ENCODE measurements around the gene MRC2. TPM values are rescaled to one million over a fixed set of nuclear protein-coding genes. Genes with fewer than 3 reads are reported as not detected.

Gene MRC2
- total RNA-seq, 1 experiment from 2014 or later = 10.7 TPM

- no peak overlapping the region for H3K4me3 ChIP-seq (replicated peaks in 1 of 2; ENCODE audit: low read depth in 1 of 2, low read length in 2 of 2)
- H3K36me3 ChIP-seq (ENCODE audit: control insufficient read depth in 1 of 2, insufficient read depth in 2 of 2, low read length in 2 of 2) = peaks cover 0 to 20% of the 10 kb centered on the region in 2 experiments; a peak in 2 of 4 replicates
- no peaks in the 10 kb centered on the region for H3K4me1 ChIP-seq (ENCODE audit: control insufficient read depth in 1 of 2, insufficient read depth in 2 of 2, low read length in 2 of 2)
- ChIA-PET POLR2A (no interaction called here), CTCF (no interaction called here), RAD21 (ENCODE audit: low non-redundant PET in 1 of 2, low total read pairs in 2 of 2, uncharacterized antibody in 2 of 2, unreplicated experiment in 2 of 2) (no interaction called here)
- no peaks in the 10 kb centered on the region for H4K20me1 ChIP-seq (ENCODE audit: insufficient read depth)
- H3K27ac ChIP-seq (ENCODE audit: low read depth, low read length) = no peak overlapping the region
- BruUV-seq (replicated peaks) = no TSS peak
- ATAC-seq = no peak
- H3K4me2 ChIP-seq (ENCODE audit: low read length) = no peak overlapping the region
- H2AFZ ChIP-seq (ENCODE audit: low read depth, low read length, poor library complexity, severe bottlenecking) = no peak overlapping the region
- DNase-seq (ENCODE audit: low read depth, low spot score) = no peak
- H3K9ac ChIP-seq (ENCODE audit: low read length) = no peak overlapping the region
- TF ChIP-seq CTCF (IDR thresholded peaks at IDR 0.05 in 2 of 3, conservative IDR thresholded peaks at IDR 0.05 in 1 of 3; ENCODE audit: borderline replicate concordance in 1 of 3, insufficient read depth in 1 of 3, low read depth in 2 of 3, low read length in 2 of 3) (no peak), EGR1 (IDR thresholded peaks at IDR 0.05; ENCODE audit: low read depth) (no peak), SP1 (IDR thresholded peaks at IDR 0.05; ENCODE audit: low read depth) (no peak), ZNF274 (IDR thresholded peaks at IDR 0.05; ENCODE audit: low read depth, low read length) (no peak), EZH2 (IDR thresholded peaks at IDR 0.05) (no peak), REST (IDR thresholded peaks at IDR 0.05; ENCODE audit: low read depth) (no peak), POLR2AphosphoS5 (IDR thresholded peaks at IDR 0.05; ENCODE audit: low read depth, low read length) (no peak), MAX (IDR thresholded peaks at IDR 0.05) (no peak), JUND (IDR thresholded peaks at IDR 0.05) (no peak), YY1 (IDR thresholded peaks at IDR 0.05; ENCODE audit: extremely low read depth, insufficient replicate concordance, low read depth, low read length) (no peak), ATF3 (IDR thresholded peaks at IDR 0.05) (no peak), TCF7L2 (IDR thresholded peaks at IDR 0.05; ENCODE audit: borderline replicate concordance, extremely low read depth, insufficient read depth, insufficient read length) (no peak), EZH2phosphoT487 (IDR thresholded peaks at IDR 0.05; ENCODE audit: borderline replicate concordance) (no peak), SRF (IDR thresholded peaks at IDR 0.05; ENCODE audit: low read depth) (no peak), FOSL1 (IDR thresholded peaks at IDR 0.05; ENCODE audit: low read depth) (no peak), CEBPB (IDR thresholded peaks at IDR 0.05; ENCODE audit: low read depth) (no peak), ELF1 (IDR thresholded peaks at IDR 0.05; ENCODE audit: borderline replicate concordance, low read depth) (no peak), SIN3A (IDR thresholded peaks at IDR 0.05; ENCODE audit: low read depth) (no peak)
- intact Hi-C loops (cut with micrococcal nuclease) = no loop called here
- no peaks in the 10 kb centered on the region for H3K79me2 ChIP-seq (ENCODE audit: insufficient read depth, low read length)
- no peaks in the 10 kb centered on the region for H3K9me2 ChIP-seq (ENCODE audit: insufficient read depth)
- no peaks in the 10 kb centered on the region for H3K9me3 ChIP-seq (ENCODE audit: control insufficient read depth in 1 of 2, insufficient read depth in 1 of 2, low read depth in 1 of 2, low read length in 2 of 2)
- H3K27me3 ChIP-seq (ENCODE audit: insufficient read depth, low read length) = no peaks in the 10 kb centered on the region
Observed at GRCh38 chr17:62581764-62582163, 45.7 kb upstream of the MRC2 start.
